Tibial artery (tissue), 4 donors: ENCODE measurements around the gene SPATA4.

Experiments used
- DNase-seq, 2 donors: peaks; one replicate each; pipeline ENCODE4 v3.0.0-alpha.2; 2019
- H3K27ac ChIP-seq, 2 donors: fragments of 200-600 bp; sonication (generic) in 1 of 2; 1 replicate in 1 of 2; 2 replicates in 1 of 2; pipeline ENCODE4 v1.5.1; 2018 to 2019; ENCODE audit warnings: mild to moderate bottlenecking in 1 of 2
- H3K27me3 ChIP-seq, 2 donors: fragments of 200-600 bp; sonication (generic) in 1 of 2; one replicate each; pipeline versions ENCODE4 v1.5.1 to v1.6.0; 2016 to 2019
- H3K36me3 ChIP-seq, 3 donors: fragments of 200-600 bp; sonication (generic) in 2 of 3; one replicate each; pipeline ENCODE4 v1.5.1; 2016 to 2019; ENCODE audit warnings: mild to moderate bottlenecking in 2 of 3
- H3K4me1 ChIP-seq, 4 donors: fragments of 200-600 bp; sonication (generic) in 2 of 4; 1 replicate in 3 of 4; 2 replicates in 1 of 4; pipeline ENCODE4 v1.5.1; 2016 to 2019
- H3K4me3 ChIP-seq, 2 donors: fragments of 200-600 bp; sonication (generic) in 1 of 2; 1 replicate in 1 of 2; 2 replicates in 1 of 2; pipeline ENCODE4 v1.5.1; 2018 to 2019; ENCODE audit warnings: mild to moderate bottlenecking in 2 of 2
- H3K9me3 ChIP-seq, 3 donors: fragments of 200-600 bp; sonication (generic) in 1 of 3; one replicate each; pipeline ENCODE4 v1.5.1; 2016 to 2019
- intact Hi-C: fragments of 100-400 bp; cut with DNase I; formaldehyde crosslinking; loops from one replicate; pipeline ENCODE4 v1.15.0; 2023; ENCODE audit warnings: low total_unique reads
- TF ChIP-seq, protein P1 (sequence below), 2 experiments: fragments of 200-600 bp in 1 of 2; fragments of 450-650 bp in 1 of 2; IDR thresholded peaks; one replicate each; pipeline ENCODE4 v1.5.1; 2017 to 2019; ENCODE audit warnings: antibody characterized with exemption in 2 of 2, mild to moderate bottlenecking in 1 of 2, moderate library complexity in 1 of 2

SPATA4 gene

GRCh38 chr4:176185051-176185450 lies 10.3 kb downstream of the SPATA4 start:
- H3K4me1 ChIP-seq, result peaks cover 0 to 37% (median 5%) of the 10 kb centered on the region in 4 donors

GRCh38 chr4:176163041-176163440 lies 32.3 kb downstream of the SPATA4 start:
- Histone ChIP-seq H3K4me3 (no peak overlapping the region), H3K27me3 (no peaks in the 10 kb centered on the region), H3K27ac (no peak overlapping the region), H3K9me3 (no peaks in the 10 kb centered on the region), H3K36me3 (no peaks in the 10 kb centered on the region), H3K4me1 (no peaks in the 10 kb centered on the region)
- TF ChIP-seq, protein P1, sequence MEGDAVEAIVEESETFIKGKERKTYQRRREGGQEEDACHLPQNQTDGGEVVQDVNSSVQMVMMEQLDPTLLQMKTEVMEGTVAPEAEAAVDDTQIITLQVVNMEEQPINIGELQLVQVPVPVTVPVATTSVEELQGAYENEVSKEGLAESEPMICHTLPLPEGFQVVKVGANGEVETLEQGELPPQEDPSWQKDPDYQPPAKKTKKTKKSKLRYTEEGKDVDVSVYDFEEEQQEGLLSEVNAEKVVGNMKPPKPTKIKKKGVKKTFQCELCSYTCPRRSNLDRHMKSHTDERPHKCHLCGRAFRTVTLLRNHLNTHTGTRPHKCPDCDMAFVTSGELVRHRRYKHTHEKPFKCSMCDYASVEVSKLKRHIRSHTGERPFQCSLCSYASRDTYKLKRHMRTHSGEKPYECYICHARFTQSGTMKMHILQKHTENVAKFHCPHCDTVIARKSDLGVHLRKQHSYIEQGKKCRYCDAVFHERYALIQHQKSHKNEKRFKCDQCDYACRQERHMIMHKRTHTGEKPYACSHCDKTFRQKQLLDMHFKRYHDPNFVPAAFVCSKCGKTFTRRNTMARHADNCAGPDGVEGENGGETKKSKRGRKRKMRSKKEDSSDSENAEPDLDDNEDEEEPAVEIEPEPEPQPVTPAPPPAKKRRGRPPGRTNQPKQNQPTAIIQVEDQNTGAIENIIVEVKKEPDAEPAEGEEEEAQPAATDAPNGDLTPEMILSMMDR (IDR thresholded peaks at IDR 0.05), result no peak
- DNase-seq, result no peak
- intact Hi-C loops, result no loop called here

More at GRCh38 chr4:176185051-176185450, 10.3 kb downstream of the SPATA4 start:
- DNase-seq, result no peak
- no peaks in the 10 kb centered on the region for H3K27me3 ChIP-seq
- H3K36me3 ChIP-seq, result no peaks in the 10 kb centered on the region
- H3K9me3 ChIP-seq, result no peaks in the 10 kb centered on the region
- no peak overlapping the region for H3K4me3 ChIP-seq
- H3K27ac ChIP-seq, result peak overlapping the region; percentile 55 to 73
- intact Hi-C loops, result no loop called here
- TF ChIP-seq, protein P1 (IDR thresholded peaks at IDR 0.05), result no peak

DNA sequence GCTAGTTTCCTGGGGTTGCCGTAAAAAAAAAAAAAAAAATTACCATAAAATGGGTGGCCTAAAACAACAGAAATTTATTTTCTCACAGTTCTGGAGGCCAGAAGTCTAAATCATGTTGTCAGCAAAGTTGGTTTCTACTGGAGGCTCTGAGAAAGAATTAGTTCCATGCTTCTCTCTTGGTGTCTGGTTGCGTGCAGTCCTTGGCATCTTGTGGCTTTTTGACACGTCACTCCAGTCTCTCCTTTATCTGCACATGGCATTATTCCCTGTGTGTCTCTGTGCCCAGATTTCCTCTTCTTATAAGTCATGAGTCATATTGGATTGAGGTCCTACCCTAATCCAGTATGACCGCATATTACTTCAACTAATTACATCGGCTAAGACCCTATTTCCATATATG lies 38.7 kb downstream of the SPATA4 start:
- no peaks in the 10 kb centered on the region for H3K27me3 ChIP-seq
- no peak for DNase-seq
- H3K9me3 ChIP-seq, result no peaks in the 10 kb centered on the region
- TF ChIP-seq, protein P1 (IDR thresholded peaks at IDR 0.05), result no peak
- H3K27ac ChIP-seq, result no peak overlapping the region
- H3K36me3 ChIP-seq, result no peaks in the 10 kb centered on the region
- H3K4me3 ChIP-seq, result no peak overlapping the region
- intact Hi-C loops, result no loop called here
- no peaks in the 10 kb centered on the region for H3K4me1 ChIP-seq

GRCh38 chr4:176153124-176153523 lies 42.3 kb downstream of the SPATA4 start:
- H3K36me3 ChIP-seq, result no peaks in the 10 kb centered on the region
- no peak for DNase-seq
- no peaks in the 10 kb centered on the region for H3K9me3 ChIP-seq
- H3K27me3 ChIP-seq, result no peaks in the 10 kb centered on the region
- no peaks in the 10 kb centered on the region for H3K4me1 ChIP-seq
- TF ChIP-seq, protein P1 (IDR thresholded peaks at IDR 0.05), result no peak
- no peak overlapping the region for H3K27ac ChIP-seq
- intact Hi-C loops, result loop anchor here (5.0 kb wide), 2 partner anchors 124 to 184 kb away; no protein-coding TSS in a partner anchor
- no peak overlapping the region for H3K4me3 ChIP-seq

DNA sequence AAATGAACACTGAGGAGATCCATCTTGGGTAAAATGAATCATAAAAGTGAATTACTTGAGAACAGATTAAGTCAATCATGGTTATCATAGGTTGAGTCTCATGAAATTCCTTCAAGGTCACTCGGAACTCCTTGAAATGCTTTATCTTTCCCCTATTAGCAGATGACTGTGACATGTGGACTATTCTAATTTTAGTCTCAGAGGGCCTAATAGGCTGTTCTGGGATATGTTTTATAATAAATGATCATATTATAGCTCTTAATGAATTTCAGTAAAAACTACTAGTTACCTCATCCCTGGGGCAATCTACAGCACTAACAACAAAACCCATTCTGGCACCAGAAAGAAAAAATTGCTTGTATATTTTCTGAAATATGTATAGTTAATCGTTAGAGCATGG lies 44.7 kb downstream of the SPATA4 start:
- Histone ChIP-seq H3K36me3 (no peaks in the 10 kb centered on the region), H3K9me3 (no peaks in the 10 kb centered on the region), H3K4me1 (no peaks in the 10 kb centered on the region), H3K4me3 (no peak overlapping the region), H3K27ac (no peak overlapping the region), H3K27me3 (no peaks in the 10 kb centered on the region)
- intact Hi-C loops, result loop anchor here (5.0 kb wide), 2 partner anchors 127 to 187 kb away; no protein-coding TSS in a partner anchor
- DNase-seq, result no peak
- TF ChIP-seq, protein P1 (IDR thresholded peaks at IDR 0.05), result no peak

GRCh38 chr4:176150356-176150682 lies 45.1 kb downstream of the SPATA4 start:
- Histone ChIP-seq H3K4me1 (no peaks in the 10 kb centered on the region), H3K27ac (no peak overlapping the region), H3K27me3 (no peaks in the 10 kb centered on the region), H3K4me3 (no peak overlapping the region), H3K9me3 (no peaks in the 10 kb centered on the region), H3K36me3 (no peaks in the 10 kb centered on the region)
- TF ChIP-seq, protein P1 (IDR thresholded peaks at IDR 0.05), result peak; percentile 39 to 50
- intact Hi-C loops, result loop anchor here (5.0 kb wide), 2 partner anchors 127 to 187 kb away; no protein-coding TSS in a partner anchor
- DNase-seq, result no peak
